HL-60 (cell line): ENCODE measurements around the gene SPIN1.

ENCODE experiments used
- DNase-seq, 2 experiments: peaks; one replicate each; pipeline ENCODE4 v3.0.0-alpha.2; 2010 to 2020; ENCODE audit warnings: low read depth in 1 of 2, low spot score in 1 of 2
- H3K27ac ChIP-seq: fragments of 250-450 bp; sonication (Bioruptor Pico); replicated peaks from 2 replicates; pipeline ENCODE4 v1.5.1; 2020; ENCODE audit warnings: mild to moderate bottlenecking, moderate library complexity
- H3K27me3 ChIP-seq: fragments of 250-450 bp; sonication (Bioruptor Pico); 2 replicates; pipeline ENCODE4 v1.5.1; 2021; ENCODE audit warnings: mild to moderate bottlenecking, moderate library complexity; ENCODE audit not compliant: insufficient read depth, poor library complexity, severe bottlenecking
- H3K4me3 ChIP-seq: replicated peaks from 2 replicates; pipeline ENCODE4 v1.5.1; 2011; ENCODE audit warnings: mild to moderate bottlenecking, control low read depth, low read length; ENCODE audit not compliant: insufficient read depth
- CTCF ChIP-seq: IDR thresholded peaks from one replicate; pipeline ENCODE4 v1.5.1; 2011; ENCODE audit warnings: low read length, control low read depth, inconsistent platforms; ENCODE audit not compliant: insufficient read depth
- GABPA ChIP-seq: IDR thresholded peaks from 2 replicates; pipeline ENCODE4 v1.6.1; 2012; ENCODE audit warnings: low read depth
- POLR2AphosphoS5 ChIP-seq: IDR thresholded peaks from 2 replicates; pipeline ENCODE4 v1.6.1; 2012; ENCODE audit warnings: low read depth
- REST ChIP-seq: IDR thresholded peaks from 2 replicates; pipeline ENCODE4 v1.6.1; 2012; ENCODE audit warnings: low read depth; ENCODE audit not compliant: insufficient replicate concordance
- SPI1 ChIP-seq: IDR thresholded peaks from 2 replicates; pipeline ENCODE4 v1.6.1; 2012; ENCODE audit warnings: low read depth, mild to moderate bottlenecking, borderline replicate concordance

Gene SPIN1

GRCh38 chr9:88363661-88364060, 24.6 kb upstream of the SPIN1 start:
- TF ChIP-seq GABPA (no peak), CTCF (no peak), REST (no peak), SPI1 (no peak), POLR2AphosphoS5 (no peak)
- no peaks in the 10 kb centered on the region for H3K27me3 ChIP-seq
- H3K27ac ChIP-seq: no peak overlapping the region
- DNase-seq: no peak
- H3K4me3 ChIP-seq: no peak overlapping the region

- no peak overlapping the region for H3K27ac ChIP-seq
- H3K27me3 ChIP-seq: no peaks in the 10 kb centered on the region
Measured at GRCh38 chr9:88364706-88365105, 23.5 kb upstream of the SPIN1 start.

GRCh38 chr9:88370346-88370745, 17.9 kb upstream of the SPIN1 start:
- no peaks in the 10 kb centered on the region for H3K27me3 ChIP-seq
- TF ChIP-seq GABPA: no peak
- TF ChIP-seq POLR2AphosphoS5: no peak
- no peak for TF ChIP-seq CTCF
- DNase-seq: no peak
- H3K4me3 ChIP-seq: no peak overlapping the region
- H3K27ac ChIP-seq: no peak overlapping the region

More at GRCh38 chr9:88364706-88365105, 23.5 kb upstream of the SPIN1 start:
- no peak for TF ChIP-seq POLR2AphosphoS5
- TF ChIP-seq CTCF: no peak
- no peak for TF ChIP-seq SPI1
- TF ChIP-seq REST: no peak
- no peak for TF ChIP-seq GABPA
- DNase-seq: no peak
- H3K4me3 ChIP-seq: no peak overlapping the region

- no peak for TF ChIP-seq GABPA
- no peak for TF ChIP-seq POLR2AphosphoS5
- TF ChIP-seq SPI1: no peak
- no peak for TF ChIP-seq REST
- no peak overlapping the region for H3K4me3 ChIP-seq
- no peak for DNase-seq
- no peak overlapping the region for H3K27ac ChIP-seq
- no peaks in the 10 kb centered on the region for H3K27me3 ChIP-seq
Measured at GRCh38 chr9:88372103-88372654, 16.1 kb upstream of the SPIN1 start.
